Pulmonary artery endothelial cell (primary cell): ENCODE data around the gene MCM3AP. TPM values are rescaled to one million over a fixed set of nuclear protein-coding genes. Genes with fewer than 3 reads are reported as not detected.
"Not testable (repeated sequence)": the region's sequence is repeated elsewhere in the genome, so short reads cannot be mapped to it uniquely, and the experiment has no call there.

Experiments used
- DNase-seq: peaks from one replicate; pipeline ENCODE4 v3.0.0-alpha.2; 2011; ENCODE audit warnings: low read depth, low spot score
- total RNA-seq: library from RNA; depleted of rRNA; stranded (reverse); fragments of >200 nt; gene quantifications from 2 replicates; pipeline ENCODE4 v1.2.3, GENCODE V29; 2014

MCM3AP gene
- total RNA-seq, 1 donor from 2014 or later = 87.0 TPM

GRCh38 chr21:46205766-46206162 lies 79.6 kb downstream of the MCM3AP start:
- no peak for DNase-seq

GRCh38 chr21:46205166-46205565 lies 80.2 kb downstream of the MCM3AP start:
- DNase-seq = no peak

- no peak for DNase-seq
These were observed 82.2 kb downstream of the MCM3AP start for GRCh38 chr21:46203203-46203600.

- DNase-seq = no peak
These were observed 82.7 kb downstream of the MCM3AP start for GRCh38 chr21:46202592-46203202.

- DNase-seq = not testable (repeated sequence)
These were observed 84.3 kb downstream of the MCM3AP start for GRCh38 chr21:46200877-46201803.

- DNase-seq = no peak
These were observed 85.7 kb downstream of the MCM3AP start for GRCh38 chr21:46199436-46200373.

GRCh38 chr21:46196733-46197132 lies 88.7 kb downstream of the MCM3AP start:
- DNase-seq = no peak

GRCh38 chr21:46195595-46196195 lies 89.7 kb downstream of the MCM3AP start:
- DNase-seq = no peak

GRCh38 chr21:46194374-46195334 lies 90.8 kb downstream of the MCM3AP start:
- no peak for DNase-seq

- DNase-seq = no peak
These were observed 91.5 kb downstream of the MCM3AP start for GRCh38 chr21:46193829-46194373.

- no peak for DNase-seq
These were observed 93.5 kb downstream of the MCM3AP start for GRCh38 chr21:46191686-46192575.

- DNase-seq = no peak
These were observed 94.1 kb downstream of the MCM3AP start for GRCh38 chr21:46191257-46191685.

GRCh38 chr21:46190491-46191131 lies 94.8 kb downstream of the MCM3AP start:
- no peak for DNase-seq

GRCh38 chr21:46189959-46190490 lies 95.4 kb downstream of the MCM3AP start:
- DNase-seq = no peak

GRCh38 chr21:46189213-46189958 lies 96.0 kb downstream of the MCM3AP start:
- DNase-seq = no peak

- peak; percentile 44 for DNase-seq
These were observed 96.9 kb downstream of the MCM3AP start for GRCh38 chr21:46188226-46189212.
